ENCODE results near the gene MAGI1.
"Not testable (repeated sequence)": the region's sequence is repeated elsewhere in the genome, so short reads cannot be mapped to it uniquely, and the experiment has no call there.

Gene MAGI1

DNA sequence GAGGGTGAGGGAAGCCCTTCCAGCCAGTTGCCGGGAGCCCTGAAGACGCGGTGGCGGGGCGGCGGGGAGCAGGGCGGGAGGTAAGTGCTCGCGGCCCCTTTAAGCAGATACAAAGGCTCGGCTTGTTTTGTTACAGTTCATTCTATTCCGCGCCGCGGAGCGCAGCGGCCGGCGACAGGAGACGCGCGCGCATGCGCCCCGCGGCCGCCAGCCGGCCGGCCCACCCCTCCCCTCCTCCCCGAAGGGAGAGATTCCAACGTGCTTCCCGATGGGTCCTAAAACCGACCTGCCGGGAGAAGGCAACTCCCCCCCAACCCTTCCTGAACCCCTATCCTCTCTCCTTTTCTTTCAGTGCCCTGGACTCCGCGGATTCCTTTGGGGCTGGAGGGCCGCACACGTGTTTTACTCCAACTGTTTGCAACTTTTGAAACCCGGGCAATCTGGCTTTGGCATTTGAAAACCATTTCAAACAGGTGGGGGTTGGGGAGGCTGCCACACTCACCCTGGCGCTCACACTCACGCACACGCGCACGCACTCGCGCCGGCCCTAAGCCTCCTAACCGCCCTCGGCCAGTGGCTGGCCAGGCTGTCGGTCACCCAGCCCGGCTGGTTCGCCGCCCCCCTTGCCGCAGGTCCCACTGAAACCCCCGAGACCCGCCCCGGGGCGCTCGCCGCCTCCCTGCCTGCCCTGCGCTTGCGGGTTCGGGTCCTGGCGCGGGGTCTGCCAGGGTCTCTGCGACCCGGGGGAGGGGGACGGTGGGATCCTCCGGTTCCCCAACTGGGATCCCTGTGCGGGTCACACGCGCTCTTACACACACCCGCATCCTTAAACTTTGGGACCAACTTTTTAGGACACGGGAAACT, at the start of gene MAGI1:
MAGI1 (minus strand) TSS at position 193 of the 864 bp plus-strand sequence. CDS start 610 bp downstream, outside the sequence.
- no peak for DNase-seq (ENCODE audit: low read depth)

DNA sequence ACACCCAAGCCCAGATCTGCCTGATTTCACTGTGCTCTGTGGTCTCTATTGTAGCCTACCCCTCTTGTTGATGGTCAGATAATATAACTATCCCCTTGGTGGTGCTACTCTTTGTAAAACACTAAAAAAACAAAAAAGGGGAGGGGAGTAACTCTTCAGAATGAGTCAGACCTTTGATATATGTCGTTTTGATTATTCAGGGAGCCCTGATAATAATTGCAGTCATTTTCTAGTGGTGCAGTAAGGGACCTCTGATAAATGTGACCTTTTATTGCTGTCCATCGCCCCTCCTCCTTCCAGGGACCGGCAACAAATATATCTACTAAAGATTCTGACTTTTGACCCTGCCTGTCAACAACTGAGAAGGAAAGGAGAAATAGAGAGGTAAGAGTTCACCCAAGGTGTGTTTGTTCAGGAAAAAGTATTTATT, 45.1 kb upstream of the MAGI1 start:
- DNase-seq (ENCODE audit: low read depth) = no peak

DNA sequence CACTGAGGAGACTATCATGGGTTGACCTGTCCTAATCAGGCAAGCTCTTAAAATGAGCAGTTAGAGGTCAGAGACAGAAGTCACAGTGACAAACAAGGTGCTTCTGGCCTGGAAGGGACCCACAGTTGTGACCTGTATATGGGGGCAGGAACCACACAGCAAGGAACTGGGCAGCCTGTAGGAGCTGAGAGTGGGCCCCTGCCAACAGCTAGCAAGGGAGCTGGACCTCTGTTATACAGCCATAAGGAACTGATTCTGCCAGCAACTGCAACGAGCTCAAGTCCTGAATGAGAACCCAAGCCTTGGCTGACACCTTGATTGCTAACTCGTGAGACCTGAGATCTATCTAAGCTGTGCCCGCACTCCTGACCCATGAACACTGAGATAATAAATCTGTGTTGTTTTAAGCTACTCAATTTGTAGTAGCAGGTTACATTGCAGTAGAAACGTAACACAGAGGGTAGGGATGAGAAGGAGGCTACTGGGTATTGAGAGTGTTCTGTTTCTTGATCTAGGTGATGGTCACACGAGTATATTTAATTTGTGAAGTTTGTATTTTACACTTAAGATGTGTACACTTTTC, 44.5 kb upstream of the MAGI1 start:
- no peak for DNase-seq (ENCODE audit: low read depth)

DNA sequence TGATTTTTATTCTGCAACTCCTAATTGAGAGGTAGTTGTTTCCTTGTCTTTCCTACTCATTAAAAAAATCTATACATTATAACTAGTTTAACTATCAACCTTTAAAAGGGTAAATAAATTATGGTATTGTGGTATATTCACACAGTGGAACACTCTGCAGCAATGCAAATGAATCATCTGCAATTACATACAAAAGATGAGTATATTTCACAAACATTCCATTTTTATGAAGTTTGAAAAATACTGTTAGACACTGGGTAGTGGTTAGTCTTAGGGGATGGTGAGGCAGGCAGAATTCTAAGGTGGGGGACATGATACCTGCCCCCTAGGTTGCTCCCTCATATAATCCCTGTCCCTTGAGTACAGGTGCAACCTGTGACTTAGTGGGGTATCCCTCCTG, 44.0 kb upstream of the MAGI1 start:
- no peak for DNase-seq (ENCODE audit: low read depth)

DNA sequence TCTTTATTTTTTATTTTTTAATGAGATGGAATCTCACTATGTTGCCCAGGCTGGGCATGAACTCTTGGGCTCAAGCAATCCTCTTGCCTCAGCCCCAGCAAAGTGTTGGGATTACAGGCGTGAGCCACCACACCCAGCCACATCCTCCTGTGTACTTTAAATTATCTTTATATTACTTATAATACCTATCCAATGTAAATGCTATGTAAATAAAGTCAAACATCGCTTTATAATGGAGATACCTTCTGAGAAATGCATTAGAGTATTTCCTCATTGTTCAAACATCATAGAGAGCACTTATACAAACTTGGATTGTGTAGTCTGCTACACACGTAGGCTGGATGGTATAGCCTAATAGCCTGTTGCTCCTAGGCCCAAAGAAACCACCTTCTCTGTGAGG, 41.4 kb upstream of the MAGI1 start:
- DNase-seq (ENCODE audit: low read depth) = no peak

DNA sequence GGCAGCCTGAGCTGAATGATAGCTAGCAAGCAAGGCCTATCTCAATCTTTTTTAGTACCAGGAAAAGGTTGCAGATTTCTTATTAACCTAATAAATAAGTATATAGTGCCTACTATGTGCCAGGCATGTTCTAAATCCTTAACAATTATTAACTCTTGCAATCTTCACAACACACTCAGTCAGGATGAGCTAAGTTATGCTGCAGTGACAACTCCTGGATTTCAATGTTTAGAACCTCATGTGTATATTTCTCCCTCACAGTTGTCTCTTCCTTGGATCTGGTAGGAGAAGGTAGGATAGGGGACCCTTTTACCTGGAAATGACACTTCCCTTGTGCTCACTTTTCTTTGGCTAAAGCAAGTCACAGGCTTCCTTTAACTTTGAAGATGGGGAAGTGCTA, 39.3 kb upstream of the MAGI1 start:
- no peak for DNase-seq (ENCODE audit: low read depth)

DNA sequence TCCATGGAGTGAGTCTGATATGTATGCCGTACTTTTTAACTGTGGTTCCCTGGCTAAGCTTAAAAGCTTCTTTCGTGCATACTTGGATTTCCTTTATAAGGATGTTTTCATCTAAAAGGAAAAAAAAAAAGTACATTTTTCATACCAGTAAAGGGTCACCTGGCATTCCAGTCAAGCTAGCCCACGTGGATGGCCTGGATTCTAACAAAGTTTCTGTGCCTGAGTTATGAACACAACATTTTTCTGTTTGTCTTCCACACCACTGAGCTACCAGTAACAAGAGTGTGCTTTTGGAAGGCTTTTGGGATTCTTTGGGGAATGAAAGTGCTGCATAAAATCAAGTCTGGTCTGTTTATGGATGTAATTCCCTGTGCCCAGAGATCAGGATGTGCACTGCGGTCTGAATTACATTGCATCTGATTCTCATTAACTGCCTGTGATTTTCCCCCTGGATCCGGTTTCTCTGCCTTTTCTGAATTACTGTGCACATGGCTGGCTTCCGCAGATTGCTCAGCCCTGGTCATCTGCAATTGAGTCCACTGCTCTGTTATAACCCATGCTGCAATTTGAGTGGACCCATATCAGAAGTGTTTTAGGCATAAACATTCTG, 38.2 kb upstream of the MAGI1 start:
- DNase-seq (ENCODE audit: low read depth) = no peak

DNA sequence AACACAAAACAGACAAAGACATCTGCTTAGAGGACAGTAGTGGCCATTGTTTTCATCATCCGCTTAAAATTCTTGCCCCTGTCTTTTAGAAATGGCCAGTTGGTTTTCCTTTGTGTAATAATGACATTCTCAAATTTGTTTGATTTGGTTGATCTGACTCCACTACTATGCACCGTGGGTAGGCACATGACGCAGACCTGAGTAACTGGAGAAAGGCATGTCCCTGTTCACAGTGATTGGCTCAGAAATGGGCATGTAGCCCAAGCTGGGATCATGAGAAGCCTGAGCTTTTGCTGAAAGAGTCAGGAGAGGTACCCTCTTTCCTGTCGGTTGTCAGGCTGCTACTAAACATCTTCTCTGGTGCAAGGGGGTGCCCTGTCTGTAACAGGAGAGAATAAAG, 36.6 kb upstream of the MAGI1 start:
- DNase-seq (ENCODE audit: low read depth) = no peak

DNA sequence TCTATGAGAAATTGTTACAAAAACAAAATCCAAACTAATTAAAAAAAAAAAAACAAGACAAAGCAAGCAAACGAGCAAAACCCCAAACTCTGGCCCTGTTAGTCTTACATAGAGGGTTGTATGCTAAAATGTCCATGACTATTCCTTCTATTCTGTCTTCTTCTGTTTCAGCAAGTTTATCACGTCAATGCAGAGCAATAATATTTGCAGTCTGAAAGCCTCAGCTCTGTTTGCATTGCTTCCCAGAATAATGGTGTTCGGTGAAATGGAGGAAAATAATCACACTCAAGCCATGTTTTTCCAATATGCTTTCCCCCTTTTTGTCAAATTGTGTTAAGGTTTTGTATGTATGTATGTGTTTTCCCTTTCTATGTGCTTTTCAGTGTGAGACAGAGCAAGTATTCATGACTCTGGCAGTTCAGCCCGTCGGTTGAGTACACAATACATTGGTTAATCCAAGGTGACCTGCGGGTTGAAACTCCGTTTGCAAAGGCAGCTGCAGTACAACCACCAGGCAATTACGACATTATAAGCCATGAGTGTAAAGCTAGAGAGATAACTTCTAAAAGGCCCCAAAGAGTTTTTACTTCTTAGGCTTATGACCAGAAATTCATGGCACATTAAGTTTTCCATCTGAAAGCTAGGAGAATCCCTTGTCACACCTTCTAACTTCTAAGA, 34.9 kb upstream of the MAGI1 start:
- no peak for DNase-seq (ENCODE audit: low read depth)

DNA sequence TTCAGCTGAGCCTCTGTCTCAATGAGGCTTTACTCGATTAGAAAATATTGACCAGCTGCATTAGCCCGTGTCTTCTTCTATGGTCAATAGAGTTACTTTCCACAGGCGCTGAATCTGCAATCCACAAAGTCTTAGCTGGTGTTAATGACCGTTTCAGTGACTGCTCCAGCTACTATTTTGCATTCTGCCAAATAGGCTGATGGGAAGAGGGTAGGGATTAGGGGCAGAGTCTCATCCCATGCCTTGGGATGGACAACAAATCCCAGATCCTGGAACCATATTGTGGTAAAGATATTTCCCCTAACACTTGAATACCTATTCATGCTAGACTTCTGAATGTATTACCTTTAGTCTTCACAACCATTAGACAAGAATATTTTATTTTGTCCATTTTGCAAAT, 29.5 kb upstream of the MAGI1 start:
- no peak for DNase-seq (ENCODE audit: low read depth)

DNA sequence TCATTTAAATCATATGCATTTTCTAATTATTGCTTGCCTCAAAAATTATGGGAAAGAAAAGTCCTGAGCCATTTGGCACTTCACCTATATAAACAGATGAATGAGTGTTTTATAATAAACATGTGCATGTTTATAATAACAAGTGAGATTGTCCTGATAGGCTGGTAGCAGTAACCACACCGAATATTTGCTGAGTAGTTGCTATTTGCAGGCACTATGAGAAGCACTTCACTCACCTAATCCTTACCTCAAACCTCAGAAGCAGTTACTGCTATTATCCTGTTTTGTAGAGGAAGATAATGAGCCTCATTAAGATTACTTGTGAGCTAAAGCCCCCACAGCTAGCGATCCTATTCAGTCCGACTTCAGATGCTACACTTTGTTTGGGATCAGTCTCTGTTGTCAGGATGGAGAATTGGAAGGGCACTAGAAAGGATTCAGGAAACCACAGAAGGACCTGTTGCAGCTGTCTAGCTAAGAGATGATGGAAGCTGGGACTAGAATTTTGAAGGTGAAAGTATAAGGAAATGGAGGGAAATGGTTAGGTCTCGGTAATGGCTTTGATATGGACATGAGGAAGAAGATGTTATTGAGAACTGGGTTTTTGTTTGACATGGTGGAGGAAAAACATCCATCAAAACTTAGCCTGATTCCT, 28.4 kb upstream of the MAGI1 start:
- DNase-seq (ENCODE audit: low read depth) = no peak

DNA sequence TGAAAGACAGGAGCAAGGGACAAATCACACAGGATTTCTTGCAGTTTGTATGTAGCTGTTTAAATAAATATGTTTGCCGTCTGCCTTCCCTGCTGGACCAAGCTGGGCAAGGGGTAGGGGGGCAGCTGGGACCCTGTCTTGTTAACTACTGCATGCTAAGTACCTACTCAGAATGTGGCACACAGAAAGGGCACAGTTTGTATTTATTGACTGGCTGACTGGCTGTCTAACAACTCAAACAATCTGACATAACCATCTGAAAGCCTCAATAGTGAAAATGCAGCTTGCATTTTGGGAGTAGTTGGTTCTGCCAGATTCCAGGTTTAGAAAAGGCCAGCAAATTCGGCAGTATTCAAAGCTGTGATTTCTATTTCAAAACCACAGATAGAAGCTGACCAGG, 16.6 kb upstream of the MAGI1 start:
- DNase-seq (ENCODE audit: low read depth) = no peak

DNA sequence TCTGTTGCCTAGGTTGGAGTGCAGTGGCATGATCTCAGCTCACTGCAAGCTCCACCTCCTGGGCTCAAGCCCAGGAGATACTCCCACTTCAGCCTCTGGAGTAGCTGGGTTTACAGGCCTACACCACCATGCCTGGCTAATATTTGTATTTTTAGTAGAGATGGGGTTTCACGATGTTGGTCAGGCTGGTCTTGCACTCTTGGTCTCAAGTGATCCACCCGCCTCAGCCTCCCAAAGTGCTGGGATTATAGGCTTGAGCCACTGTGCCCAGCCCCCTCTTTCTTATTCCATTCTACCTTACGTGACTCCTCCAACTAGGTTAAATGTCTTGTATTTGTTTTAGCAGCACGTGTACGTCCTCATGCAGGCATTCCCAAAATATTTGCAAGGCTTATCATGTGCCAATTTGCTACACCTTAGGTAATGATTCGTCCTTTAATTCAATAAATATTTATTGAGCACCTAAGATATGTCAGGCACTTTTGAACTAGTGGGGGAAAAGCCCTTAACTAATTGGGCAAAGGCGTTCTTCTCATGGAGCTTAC, 14.9 kb upstream of the MAGI1 start:
- DNase-seq (ENCODE audit: low read depth) = no peak

DNA sequence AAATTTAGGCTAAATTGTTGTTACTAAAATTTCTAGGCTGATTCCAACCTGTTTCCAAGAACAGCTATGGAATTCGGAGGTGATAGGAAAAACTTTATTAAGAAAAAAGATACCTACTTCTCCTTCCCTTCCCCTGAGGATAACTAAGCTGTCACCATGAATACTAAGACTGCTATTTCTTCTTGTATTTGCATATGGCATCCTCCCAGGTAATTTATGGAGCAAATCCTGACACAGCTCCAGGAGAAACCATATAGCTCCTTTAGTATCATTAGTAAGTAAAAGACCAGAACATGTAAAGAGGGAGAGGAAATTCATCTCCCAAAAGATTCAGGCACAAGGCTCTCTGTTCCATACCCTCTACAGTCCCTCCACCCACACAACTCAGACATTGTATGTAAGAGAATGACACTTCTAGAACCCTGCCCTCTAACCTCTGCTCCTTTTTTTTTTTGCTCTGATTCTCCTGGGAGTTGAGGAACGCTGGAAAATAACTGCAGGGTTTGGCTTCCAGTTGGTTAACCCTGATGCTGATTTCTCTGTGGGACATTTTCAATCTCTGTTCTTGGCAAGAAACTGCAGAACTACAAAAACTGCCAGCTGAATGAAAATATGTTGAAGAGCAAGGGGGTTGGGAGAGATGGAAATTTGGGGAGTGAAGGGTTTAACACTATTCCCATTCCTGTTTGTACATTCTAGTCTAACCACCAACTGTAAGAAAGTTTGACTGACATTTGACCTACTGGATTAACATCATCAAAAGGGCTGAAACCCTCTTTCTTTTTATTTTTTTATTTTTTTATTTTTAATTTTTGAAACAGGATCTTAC, 14.2 kb upstream of the MAGI1 start:
- DNase-seq (ENCODE audit: low read depth) = no peak

DNA sequence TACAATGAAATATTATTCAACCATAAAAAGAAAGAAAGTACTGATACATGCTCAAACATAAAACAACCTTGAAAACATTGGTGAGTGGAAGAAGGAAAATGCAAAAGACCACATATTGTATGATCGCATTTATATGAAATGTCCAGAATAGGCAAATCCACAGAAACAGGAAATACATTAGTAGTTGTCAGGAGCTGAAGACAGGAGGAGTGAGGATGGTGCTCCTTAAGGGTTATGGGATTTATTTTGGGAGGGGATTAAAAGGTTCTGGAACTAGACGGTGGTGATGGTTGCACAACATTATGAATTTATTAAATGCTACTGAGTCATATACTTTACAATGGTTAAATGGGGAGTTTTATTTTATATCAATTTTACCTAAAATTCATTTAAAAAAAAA, 12.1 kb upstream of the MAGI1 start:
- no peak for DNase-seq (ENCODE audit: low read depth)

DNA sequence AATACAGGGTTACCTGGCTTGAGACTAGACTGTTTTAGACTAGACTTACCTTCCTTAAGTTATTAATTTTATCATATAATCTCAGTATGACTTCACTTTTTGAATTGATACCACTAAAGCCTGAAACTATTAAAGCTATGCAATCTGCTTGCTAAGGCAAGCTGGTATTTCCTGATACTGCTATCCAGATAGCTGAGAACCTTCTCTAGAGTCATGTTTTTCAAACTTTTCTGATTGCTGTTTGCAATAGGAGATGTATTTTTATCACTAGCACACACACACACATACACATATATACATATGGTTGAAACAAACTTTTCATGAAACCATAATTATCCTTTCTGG, 9.3 kb upstream of the MAGI1 start:
- no peak for DNase-seq (ENCODE audit: low read depth)

DNA sequence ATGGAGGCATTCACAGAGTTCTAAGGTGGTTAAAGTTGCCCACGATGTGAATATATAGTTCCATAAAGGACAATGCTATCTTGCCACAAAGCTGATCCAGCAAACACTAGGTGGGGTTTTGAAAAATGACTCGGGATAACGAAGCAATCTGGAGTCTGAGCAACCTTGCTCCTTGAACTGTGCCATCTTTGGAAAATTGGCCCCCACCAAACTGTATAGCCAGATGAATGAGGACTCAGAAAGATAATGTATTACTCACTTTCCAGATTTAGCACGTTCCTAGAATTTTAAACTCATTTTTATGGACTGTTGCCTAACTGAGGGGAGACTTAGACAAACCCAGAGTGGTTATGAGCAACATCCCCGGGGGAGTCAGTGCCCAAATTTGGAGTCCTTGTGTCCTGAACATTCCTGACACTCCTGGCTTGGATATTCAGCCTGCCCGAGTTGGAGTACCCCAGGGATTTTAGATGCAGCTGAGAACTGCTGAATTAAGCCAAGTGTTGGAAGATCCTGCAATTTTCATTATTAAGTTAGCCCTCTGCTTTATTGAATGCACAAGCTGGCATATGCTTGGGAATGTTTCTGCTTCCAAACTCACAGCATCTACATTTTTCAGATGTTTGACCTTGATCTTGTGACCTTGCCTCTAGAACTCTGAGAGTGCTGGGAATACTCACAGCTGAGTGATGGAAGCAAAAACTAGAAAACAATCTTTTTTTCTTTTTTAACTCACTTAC, 8.8 kb upstream of the MAGI1 start:
- DNase-seq (ENCODE audit: low read depth) = no peak

DNA sequence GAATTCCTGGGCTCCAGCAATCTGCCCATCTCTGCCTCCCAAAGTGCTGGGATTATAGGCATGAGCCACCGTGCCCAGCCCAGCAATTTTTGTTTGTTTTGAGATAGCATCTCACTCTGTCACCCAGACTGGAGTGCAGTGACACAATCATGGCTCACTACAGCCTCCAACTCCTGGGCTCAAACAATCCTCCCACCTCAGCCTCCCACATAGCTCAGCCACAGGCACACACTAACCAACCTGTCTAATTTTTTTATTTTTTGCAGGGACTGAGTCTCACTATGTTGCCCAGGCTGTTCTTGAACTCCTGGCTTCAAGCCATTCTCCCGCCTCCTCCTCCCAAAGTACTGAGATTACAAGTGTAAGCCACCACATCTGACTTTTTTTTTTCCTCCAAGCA, 7.6 kb upstream of the MAGI1 start:
- not testable (repeated sequence) for DNase-seq (ENCODE audit: low read depth)

DNA sequence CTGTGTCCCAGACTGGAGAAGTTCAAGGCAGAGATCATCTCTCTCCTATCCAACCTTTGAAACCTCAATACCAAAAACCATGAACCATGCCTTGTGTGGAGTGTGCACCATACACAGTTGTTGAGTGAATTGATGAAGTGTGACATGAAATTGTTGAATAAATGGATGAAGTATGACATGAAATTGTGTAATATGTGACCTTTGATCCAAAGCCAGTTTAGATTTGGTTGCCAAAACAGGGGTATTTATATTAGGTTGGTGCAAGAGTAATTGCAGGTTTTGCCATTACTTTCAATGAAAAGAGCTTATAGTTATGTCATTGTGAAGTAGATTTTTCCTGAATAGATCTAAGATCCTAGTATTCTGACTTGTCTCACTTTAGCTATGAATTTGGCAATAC, 3.1 kb upstream of the MAGI1 start:
- DNase-seq (ENCODE audit: low read depth) = no peak

DNA sequence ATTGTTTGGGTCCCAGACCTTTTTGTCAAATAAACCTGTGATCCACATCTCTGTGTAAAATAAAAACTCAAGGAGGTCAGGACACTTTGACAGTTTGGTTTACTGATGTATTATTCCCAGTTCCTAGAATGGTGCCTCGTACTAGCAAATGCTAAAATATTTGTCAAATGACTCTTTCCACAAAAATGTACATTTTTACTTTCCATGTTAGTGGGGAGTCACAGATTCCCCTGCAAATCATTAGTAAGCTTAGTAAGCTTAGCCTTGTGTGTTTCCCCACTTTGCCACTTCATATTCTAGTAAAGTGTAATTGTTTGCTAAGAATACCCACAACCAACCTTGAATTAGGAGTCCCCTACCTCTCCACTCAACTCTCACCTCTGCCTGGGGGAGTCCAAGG, 2.4 kb upstream of the MAGI1 start:
- no peak for DNase-seq (ENCODE audit: low read depth)

DNA sequence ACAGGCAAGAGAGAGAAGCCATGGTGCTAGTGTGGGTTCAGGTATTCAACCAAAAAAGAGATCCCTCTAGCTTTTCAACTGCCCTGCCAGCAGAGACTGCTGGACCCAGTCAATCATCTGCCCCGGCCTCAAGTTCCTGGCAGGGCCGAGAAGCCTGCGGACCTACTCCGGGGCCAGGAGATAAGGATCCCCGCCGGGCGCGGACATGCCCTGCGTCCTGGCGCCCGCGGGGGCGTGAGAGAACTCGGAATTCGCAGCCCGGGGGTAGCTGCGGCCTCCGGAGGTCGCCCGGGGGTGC, 821 bp upstream of the MAGI1 start:
- DNase-seq (ENCODE audit: low read depth) = no peak

Measured in stimulated activated CD8-positive, alpha-beta memory T cell treated with anti-CD3 and anti-CD28 coated beads, Interleukin-15, amount 100 ng/mL, for 24 hours (primary cell).